SK-N-SH treated with all-trans-retinoic acid at 6 μM for 48 hours (cell line): ENCODE measurements around the gene CHML.

Experiments
- CSDC2 ChIP-seq: fragments of 250-450 bp; sonication (Bioruptor Pico); IDR thresholded peaks from 2 replicates; pipeline ENCODE4 v1.5.0; 2020; ENCODE audit warnings: mild to moderate bottlenecking, moderate library complexity
- ISL1 ChIP-seq: fragments of 250-450 bp; sonication (Bioruptor Pico); IDR thresholded peaks from 2 replicates; pipeline ENCODE4 v2.1.2; 2022; ENCODE audit warnings: mild to moderate bottlenecking, moderate library complexity
- ZNF565 ChIP-seq: fragments of 450-650 bp; formaldehyde crosslinking; conservative IDR thresholded peaks from 2 replicates; pipeline ENCODE4 v1.5.0; 2020; ENCODE audit warnings: low read depth, mild to moderate bottlenecking, moderate library complexity

DNA sequence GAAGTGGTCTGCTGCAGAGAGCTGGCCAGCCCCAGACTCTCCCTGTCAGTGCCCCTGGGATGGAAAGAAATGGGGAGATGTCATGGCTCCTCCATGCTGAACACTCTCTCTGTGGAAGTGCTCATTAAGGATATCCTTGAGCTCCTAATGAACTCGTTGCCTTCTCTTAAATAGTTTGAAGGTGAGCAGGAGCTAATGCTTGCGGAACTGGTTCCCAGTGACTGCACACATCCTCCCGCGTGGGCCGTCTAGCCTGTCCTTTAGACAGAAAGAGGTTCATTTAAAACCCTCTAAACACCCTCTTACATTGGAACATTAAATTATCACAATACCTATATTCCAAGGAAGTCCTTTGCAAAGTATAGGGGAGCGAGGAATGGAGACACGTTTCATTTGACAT lies 6.0 kb upstream of the CHML start:
- TF ChIP-seq CSDC2 (CRISPR knock-in tag) (no peak), ISL1 (CRISPR knock-in tag) (no peak), ZNF565 (CRISPR knock-in tag) (no peak)
